NCI-H460 (cell line): ENCODE results near the gene XYLT1. TPM values are rescaled to one million over a fixed set of nuclear protein-coding genes. Genes with fewer than 3 reads are reported as not detected.

ENCODE experiments used
- DNase-seq: peaks from one replicate; pipeline ENCODE4 v3.0.0-alpha.2; 2016; ENCODE audit warnings: low read depth; ENCODE audit errors: extremely low read depth
- total RNA-seq: library from RNA; depleted of rRNA; stranded (reverse); fragments of >200 nt; shearing (Covaris generic); gene quantifications from 2 replicates; pipeline ENCODE4 v1.2.3, GENCODE V29; 2014

XYLT1 gene
- total RNA-seq, 1 experiment from 2014 or later: 27.2 TPM

GRCh38 chr16:17270111-17270510, 200.6 kb downstream of the XYLT1 start:
- no peak for DNase-seq

GRCh38 chr16:17269439-17269838, 201.3 kb downstream of the XYLT1 start:
- DNase-seq: no peak

GRCh38 chr16:17266608-17267313, 204.0 kb downstream of the XYLT1 start:
- no peak for DNase-seq

GRCh38 chr16:17265154-17265553, 205.6 kb downstream of the XYLT1 start:
- DNase-seq: no peak

GRCh38 chr16:17261197-17261858, 209.4 kb downstream of the XYLT1 start:
- no peak for DNase-seq

- no peak for DNase-seq
Measured at GRCh38 chr16:17260276-17260849, 210.4 kb downstream of the XYLT1 start.

GRCh38 chr16:17259751-17260270, 210.9 kb downstream of the XYLT1 start:
- no peak for DNase-seq

GRCh38 chr16:17258848-17259713, 211.7 kb downstream of the XYLT1 start:
- no peak for DNase-seq

GRCh38 chr16:17258077-17258599, 212.6 kb downstream of the XYLT1 start:
- DNase-seq: no peak

GRCh38 chr16:17257426-17258023, 213.2 kb downstream of the XYLT1 start:
- no peak for DNase-seq

GRCh38 chr16:17252701-17253100, 218.1 kb downstream of the XYLT1 start:
- no peak for DNase-seq

GRCh38 chr16:17252064-17252463, 218.7 kb downstream of the XYLT1 start:
- no peak for DNase-seq

GRCh38 chr16:17251496-17251895, 219.3 kb downstream of the XYLT1 start:
- no peak for DNase-seq

- no peak for DNase-seq
Measured at GRCh38 chr16:17246974-17247732, 223.6 kb downstream of the XYLT1 start.

- no peak for DNase-seq
Measured at GRCh38 chr16:17246268-17246885, 224.4 kb downstream of the XYLT1 start.

GRCh38 chr16:17245776-17246175, 225.0 kb downstream of the XYLT1 start:
- DNase-seq: no peak

GRCh38 chr16:17244872-17245551, 225.7 kb downstream of the XYLT1 start:
- DNase-seq: no peak

- no peak for DNase-seq
Measured at GRCh38 chr16:17241264-17241835, 229.4 kb downstream of the XYLT1 start.
